ENCODE data around the gene TUBGCP2.

Gene TUBGCP2

GRCh38 chr10:133260895-133261725, 47.6 kb downstream of the TUBGCP2 start:
- DNase-seq, result peak; percentile 55 to 67

GRCh38 chr10:133259602-133259989, 49.1 kb downstream of the TUBGCP2 start:
- DNase-seq, result no peak

DNA sequence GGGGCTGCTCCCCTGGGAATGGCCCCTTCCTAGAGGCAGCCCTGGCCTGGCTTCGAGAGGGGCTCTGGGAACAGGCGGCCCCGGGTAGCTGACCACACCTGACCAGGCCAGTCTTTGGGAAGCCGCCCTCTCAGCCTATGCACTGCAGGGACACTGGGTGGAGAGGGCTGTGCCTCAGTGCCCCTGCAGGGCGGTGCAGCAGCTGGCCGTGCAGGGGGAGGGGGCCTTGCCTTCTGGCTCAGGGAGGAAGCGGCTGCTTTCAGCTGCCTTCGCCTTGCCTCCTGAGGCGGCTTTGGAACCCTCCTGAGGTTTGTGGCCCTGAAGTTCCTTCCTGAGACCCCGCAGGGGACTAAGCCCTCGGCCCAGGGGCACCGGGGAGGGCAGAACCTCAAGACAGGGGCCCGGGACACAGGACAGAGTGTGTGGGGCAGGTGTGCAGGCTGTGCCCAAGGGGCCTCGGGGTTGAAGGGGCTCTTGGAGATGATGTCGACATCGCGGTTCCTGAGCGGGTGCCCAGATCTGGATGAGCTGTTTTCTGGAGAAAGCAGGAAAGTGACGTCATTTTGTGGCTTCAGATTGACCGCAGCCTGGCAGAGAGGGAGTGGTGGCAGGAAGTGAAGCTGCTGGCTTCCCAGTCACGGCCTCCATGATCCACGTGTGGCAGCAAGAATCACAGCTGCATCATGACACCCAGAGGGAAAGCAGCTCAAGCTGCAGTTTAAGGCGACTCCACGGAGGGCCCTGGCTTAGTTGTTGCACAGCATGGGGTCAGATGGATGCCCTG, 49.7 kb downstream of the TUBGCP2 start:
- peak; percentile 96 for DNase-seq

- DNase-seq, result no peak
Measured at GRCh38 chr10:133258066-133258817, 50.4 kb downstream of the TUBGCP2 start.

GRCh38 chr10:133257489-133258065, 51.1 kb downstream of the TUBGCP2 start:
- DNase-seq, result peak; percentile 47 to 49

- no peak for DNase-seq
Measured at GRCh38 chr10:133255323-133255722, 53.3 kb downstream of the TUBGCP2 start.

DNA sequence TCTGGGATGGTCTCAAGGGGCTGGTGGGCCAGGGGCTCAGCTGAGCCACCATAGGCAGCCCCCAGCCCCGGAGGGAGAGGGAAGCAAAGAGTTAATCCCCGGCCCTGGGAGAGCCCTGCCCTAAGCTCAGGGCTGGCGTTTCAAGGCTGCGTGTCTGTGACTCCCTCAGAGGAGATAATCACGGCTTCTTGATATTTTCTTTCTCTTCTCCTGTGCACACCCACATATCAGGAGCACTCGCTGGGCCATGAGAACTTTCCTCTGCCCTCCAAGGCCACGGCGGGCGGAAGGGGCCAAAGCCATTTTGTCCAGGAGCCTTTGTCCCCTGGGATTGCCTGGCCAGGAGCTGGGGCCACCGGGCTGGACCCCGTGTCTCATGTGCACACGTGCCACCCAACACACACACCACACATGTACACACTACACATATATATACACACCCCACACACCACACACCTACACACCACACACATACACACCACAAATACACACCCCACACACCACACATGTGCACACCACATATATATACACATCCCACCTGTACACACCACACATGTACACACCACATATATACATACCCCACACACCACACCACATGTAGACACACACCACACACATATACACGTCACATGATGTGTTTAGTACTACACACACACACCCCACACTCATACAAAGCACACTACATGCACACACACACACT, 54.1 kb downstream of the TUBGCP2 start:
- DNase-seq, result no peak

- peak in 1 of 2 donors; percentile 23 for DNase-seq
Measured at GRCh38 chr10:133253361-133253955, 55.2 kb downstream of the TUBGCP2 start.

GRCh38 chr10:133252223-133252552, 56.5 kb downstream of the TUBGCP2 start:
- DNase-seq, result no peak

DNA sequence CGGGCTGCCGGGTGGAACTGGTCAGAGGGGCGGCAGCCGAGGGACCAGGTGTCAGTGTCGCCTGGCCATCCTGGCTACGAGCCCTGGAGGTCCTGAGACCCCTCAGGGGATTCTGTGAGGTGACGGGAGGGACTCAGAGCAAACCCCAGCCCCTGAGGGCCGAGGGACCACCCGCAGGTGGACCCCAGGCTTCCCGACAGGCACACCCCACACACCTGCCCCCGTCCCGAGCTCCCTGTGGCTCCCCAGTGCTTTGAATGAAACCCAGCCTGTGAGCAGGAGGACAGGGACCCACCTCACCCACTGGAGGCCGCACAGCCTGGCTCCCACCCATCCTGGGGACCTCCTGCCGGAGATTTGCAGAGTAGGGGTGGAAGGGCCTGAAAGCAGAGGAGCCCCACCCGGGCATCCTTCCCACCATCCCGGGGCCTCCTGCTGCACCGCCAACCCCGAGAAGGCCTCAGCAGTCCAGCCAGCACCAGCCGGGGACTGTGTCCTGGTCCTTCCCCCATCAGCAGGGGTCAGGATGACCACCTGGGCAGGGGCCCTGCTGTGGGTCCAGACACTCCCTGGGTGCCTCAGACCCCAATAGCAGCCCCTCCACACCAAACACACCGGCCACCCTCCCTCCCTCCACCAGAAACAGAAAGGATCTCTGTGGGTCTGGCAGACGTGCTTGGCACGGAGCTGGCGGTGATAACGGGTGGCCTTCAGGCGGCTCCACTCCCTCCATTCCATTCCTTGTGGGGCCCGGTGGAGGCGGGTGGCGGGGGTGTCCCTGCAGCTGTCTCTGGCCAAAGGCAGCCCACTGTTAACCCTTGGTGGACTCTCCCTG, 57.1 kb downstream of the TUBGCP2 start:
- DNase-seq, result no peak

DNA sequence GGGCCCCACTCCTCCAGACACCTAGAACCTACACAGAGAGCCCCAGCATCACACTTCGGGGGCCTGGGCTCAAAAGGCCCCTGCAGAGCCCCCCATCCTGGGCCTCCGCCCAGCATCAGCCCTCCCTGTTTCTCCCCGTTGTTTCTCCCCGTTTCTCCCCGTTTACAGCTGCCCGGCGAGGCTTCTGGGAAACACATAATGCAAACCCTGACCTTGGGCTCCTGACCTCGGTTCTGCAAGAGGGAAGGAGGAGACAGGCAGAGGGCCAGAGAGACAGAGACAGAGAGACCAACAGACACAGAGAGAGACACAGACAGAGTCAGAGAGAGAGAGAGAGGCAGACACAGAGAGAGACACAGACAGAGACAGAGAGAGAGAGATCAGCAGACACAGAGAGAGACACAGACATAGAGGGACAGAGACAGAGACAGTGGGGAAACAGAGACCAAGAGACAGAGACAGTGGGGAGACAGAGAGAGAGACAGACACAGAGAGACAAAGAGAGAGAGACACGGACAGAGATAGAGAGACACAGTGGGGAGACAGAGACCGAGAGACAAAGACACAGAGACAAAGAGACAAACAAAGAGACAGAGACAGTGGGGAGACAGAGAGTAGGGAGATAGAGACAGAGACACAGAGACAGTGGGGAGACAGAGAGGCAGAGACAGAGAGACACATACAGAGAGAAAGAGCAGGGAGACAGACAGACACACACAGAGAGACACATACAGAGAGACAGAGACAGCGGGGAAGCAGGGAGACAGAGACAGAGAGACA, 58.5 kb downstream of the TUBGCP2 start:
- no peak for DNase-seq

DNA sequence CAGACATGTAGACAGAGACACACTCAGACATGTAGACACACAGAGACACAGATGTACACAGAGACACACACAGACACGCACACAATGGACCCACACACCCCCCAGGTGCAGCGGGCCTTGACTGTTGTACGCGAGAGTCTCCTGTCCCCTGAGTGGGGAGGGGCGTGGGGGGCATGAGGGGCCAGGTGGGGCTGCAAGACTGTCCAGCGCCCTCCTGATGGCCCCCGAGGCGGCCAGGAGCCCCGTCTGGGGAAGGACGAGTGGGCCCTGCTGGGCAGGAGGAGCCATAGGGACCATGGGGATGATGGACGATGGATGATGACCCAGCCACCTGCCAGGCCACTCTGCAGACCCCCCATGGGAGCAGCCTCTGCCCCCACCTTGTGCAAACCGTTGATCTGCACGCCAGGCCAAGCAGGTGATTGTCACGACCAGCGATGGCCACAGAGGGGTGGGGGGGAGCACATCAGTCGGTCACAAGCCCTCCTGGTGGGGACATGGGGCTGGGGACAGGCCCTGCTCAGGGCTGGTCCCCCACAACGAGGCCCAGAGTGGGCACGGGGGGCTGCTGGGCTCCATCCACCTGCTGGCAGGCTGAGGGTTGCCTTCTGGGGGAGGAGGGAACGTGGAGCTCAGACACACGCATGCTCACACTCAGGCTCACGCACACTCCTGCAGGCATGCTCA, 59.4 kb downstream of the TUBGCP2 start:
- no peak for DNase-seq

- DNase-seq, result no peak
Measured at GRCh38 chr10:133248334-133248715, 60.3 kb downstream of the TUBGCP2 start.

DNA sequence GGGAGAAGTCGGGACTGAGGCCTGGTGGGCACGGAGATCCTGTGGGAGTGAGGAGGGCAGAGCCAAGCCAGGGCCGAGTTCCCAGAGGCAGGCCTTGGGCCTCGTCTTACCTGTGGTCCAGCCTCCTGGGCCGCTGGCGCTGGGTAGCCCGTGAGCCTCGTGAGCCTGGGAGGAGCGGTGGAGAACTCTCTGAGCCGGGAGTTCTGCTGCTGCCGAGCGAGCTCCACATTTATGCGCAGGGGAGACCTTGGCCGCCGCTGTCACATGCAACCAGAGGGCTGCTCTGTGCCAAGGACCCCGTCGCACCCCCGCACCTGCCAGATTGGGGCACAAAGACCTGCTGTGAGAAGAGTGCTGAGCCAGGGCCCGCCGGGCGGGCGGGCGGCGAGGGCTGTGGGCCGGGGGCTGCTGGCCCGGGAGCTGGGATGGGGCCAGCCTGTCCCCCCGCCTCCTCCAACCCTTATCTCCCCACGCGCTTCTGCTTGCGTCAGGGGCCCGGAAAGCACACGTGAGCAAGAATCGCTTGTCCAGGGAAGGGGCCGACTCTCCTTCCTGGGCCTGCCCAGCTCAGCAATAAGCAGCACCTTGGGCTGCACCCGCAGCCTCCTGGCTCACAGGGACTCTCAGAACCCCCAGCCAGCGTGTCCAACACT, 60.9 kb downstream of the TUBGCP2 start:
- no peak for DNase-seq

DNA sequence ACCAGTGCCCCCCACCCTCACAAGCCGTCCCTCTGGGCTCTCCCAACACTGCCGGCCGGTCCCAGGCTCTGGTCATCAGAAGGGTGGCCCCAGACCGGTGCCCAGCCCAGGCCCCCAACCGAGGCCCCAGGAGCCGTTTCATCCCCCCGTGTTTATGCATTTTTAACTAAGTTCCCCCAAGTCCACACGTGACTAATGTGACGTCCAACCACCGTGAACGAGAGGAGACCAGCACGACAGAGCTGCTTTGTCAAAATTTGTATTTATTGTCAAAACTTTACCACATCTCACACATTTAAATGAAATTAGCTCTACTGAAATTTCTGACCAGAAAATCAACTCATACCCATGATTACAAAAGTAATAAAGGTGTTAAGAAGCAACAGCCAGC, 62.4 kb downstream of the TUBGCP2 start:
- no peak for DNase-seq

GRCh38 chr10:133245439-133246235, 63.0 kb downstream of the TUBGCP2 start:
- DNase-seq, result no peak

DNA sequence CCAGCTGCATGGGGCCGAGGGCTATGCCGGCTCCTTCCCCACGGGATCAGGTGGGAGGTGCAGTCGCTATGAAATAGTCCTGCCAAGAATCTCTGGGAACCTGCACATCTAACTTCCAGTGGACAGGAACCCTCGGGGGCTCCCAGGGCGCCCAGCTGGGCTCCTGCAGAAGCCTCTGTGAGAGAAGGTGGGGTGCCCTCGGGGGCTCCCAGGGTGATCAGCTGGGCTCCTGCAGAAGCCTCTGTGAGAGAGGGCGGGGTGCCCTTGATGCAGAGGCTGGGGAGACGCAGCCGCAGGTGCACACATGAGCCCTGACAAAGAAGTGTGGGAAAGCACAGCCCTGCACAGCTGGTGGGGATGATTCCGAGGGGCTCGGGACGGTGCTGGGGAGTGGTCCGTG, 65.1 kb downstream of the TUBGCP2 start:
- no peak for DNase-seq

GRCh38 chr10:133242611-133243356, 65.9 kb downstream of the TUBGCP2 start:
- no peak for DNase-seq
